Osteoblast (primary cell): ENCODE data around the gene GLB1L3. TPM values are rescaled to one million over a fixed set of nuclear protein-coding genes. Genes with fewer than 3 reads are reported as not detected.

Experiments
- DNase-seq: peaks from one replicate; pipeline ENCODE4 v3.0.0; 2011; ENCODE audit warnings: low spot score, mixed read lengths; ENCODE audit not compliant: insufficient read length; ENCODE audit errors: missing footprints
- H2AFZ ChIP-seq: 2 replicates; pipeline ENCODE4 v1.6.0; 2011; ENCODE audit warnings: mild to moderate bottlenecking, low read length
- H3K27ac ChIP-seq: 2 replicates; pipeline ENCODE4 v1.5.1; 2011; ENCODE audit warnings: mild to moderate bottlenecking, low read depth, low read length, moderate library complexity
- H3K27me3 ChIP-seq: 2 replicates; pipeline ENCODE4 v1.6.0; 2012; ENCODE audit warnings: mild to moderate bottlenecking, control low read depth, inconsistent platforms, low read length, moderate library complexity; ENCODE audit not compliant: insufficient read depth
- H3K36me3 ChIP-seq: 2 replicates; pipeline ENCODE4 v1.5.1; 2011; ENCODE audit warnings: mild to moderate bottlenecking, low read length, control low read depth, moderate library complexity; ENCODE audit not compliant: insufficient read depth
- H3K4me1 ChIP-seq: 2 replicates; pipeline ENCODE4 v1.5.1; 2011; ENCODE audit warnings: mild to moderate bottlenecking, low read length, control low read depth, moderate library complexity; ENCODE audit not compliant: insufficient read depth
- H3K4me2 ChIP-seq: 2 replicates; pipeline ENCODE4 v1.6.0; 2011; ENCODE audit warnings: mild to moderate bottlenecking, low read length; ENCODE audit not compliant: insufficient read depth
- H3K4me3 ChIP-seq: fragments of 200-600 bp; sonication (generic); 3 replicates; pipeline ENCODE4 v1.5.1; 2012; ENCODE audit warnings: mild to moderate bottlenecking, low read length, inconsistent platforms; ENCODE audit not compliant: insufficient read depth
- H3K79me2 ChIP-seq: 2 replicates; pipeline ENCODE4 v1.6.0; 2012; ENCODE audit warnings: mild to moderate bottlenecking, low read length, control low read depth, inconsistent platforms; ENCODE audit not compliant: insufficient read depth
- H3K9me3 ChIP-seq: 2 replicates; pipeline ENCODE4 v1.5.1; 2011; ENCODE audit warnings: low read depth, low read length, control low read depth
- H4K20me1 ChIP-seq: 2 replicates; pipeline ENCODE4 v1.6.0; 2012; ENCODE audit warnings: mild to moderate bottlenecking, low read length, control low read depth; ENCODE audit not compliant: insufficient read depth
- total RNA-seq: library from RNA; depleted of rRNA; stranded (reverse); fragments of >200 nt; gene quantifications from 2 replicates; pipeline ENCODE4 v1.2.3, GENCODE V29; 2012
- TF ChIP-seq, protein P1 (sequence below): IDR thresholded peaks from 2 replicates; pipeline ENCODE4 v1.5.1; 2011; ENCODE audit warnings: mild to moderate bottlenecking, low read depth, low read length, moderate library complexity; ENCODE audit errors: extremely low read depth

GLB1L3 gene
- total RNA-seq, 1 donor, result not detected

- Histone ChIP-seq H3K27ac (no peak overlapping the region), H3K4me3 (no peak overlapping the region), H3K27me3 (no peaks in the 10 kb centered on the region), H3K36me3 (peaks cover 49% of the 10 kb centered on the region), H3K4me1 (no peaks in the 10 kb centered on the region), H3K4me2 (no peak overlapping the region), H3K9me3 (no peaks in the 10 kb centered on the region), H4K20me1 (peaks cover 6% of the 10 kb centered on the region), H2AFZ (no peak overlapping the region), H3K79me2 (no peaks in the 10 kb centered on the region)
- TF ChIP-seq, protein P1, sequence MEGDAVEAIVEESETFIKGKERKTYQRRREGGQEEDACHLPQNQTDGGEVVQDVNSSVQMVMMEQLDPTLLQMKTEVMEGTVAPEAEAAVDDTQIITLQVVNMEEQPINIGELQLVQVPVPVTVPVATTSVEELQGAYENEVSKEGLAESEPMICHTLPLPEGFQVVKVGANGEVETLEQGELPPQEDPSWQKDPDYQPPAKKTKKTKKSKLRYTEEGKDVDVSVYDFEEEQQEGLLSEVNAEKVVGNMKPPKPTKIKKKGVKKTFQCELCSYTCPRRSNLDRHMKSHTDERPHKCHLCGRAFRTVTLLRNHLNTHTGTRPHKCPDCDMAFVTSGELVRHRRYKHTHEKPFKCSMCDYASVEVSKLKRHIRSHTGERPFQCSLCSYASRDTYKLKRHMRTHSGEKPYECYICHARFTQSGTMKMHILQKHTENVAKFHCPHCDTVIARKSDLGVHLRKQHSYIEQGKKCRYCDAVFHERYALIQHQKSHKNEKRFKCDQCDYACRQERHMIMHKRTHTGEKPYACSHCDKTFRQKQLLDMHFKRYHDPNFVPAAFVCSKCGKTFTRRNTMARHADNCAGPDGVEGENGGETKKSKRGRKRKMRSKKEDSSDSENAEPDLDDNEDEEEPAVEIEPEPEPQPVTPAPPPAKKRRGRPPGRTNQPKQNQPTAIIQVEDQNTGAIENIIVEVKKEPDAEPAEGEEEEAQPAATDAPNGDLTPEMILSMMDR, result no peak
- no peak for DNase-seq
Measured at GRCh38 chr11:134240592-134240991, 35.6 kb upstream of the GLB1L3 start.

GRCh38 chr11:134242376-134242775 is 33.8 kb upstream of the GLB1L3 start:
- Histone ChIP-seq H3K9me3 (no peaks in the 10 kb centered on the region), H3K36me3 (peaks cover 65% of the 10 kb centered on the region)

DNA sequence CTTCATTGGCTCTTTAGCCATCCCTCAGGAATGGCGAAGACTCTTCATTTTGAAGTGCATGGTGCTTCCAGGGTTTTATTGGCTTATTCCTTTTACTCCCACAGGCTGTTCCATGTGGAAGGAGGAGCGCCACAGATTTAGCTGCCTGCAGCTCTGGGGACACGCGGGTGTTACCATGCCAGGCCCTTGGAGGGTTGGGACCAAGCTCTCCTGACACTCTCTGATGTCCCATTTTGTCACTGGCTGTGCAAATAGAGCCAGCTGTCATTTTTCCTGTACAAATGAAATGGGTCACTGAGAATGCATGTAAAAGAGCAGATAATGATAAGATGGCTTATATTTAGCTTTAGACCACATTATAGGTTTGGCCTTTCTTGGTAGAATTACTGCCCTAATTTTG is 32.3 kb upstream of the GLB1L3 start:
- no peak for DNase-seq
- H3K4me2 ChIP-seq, result no peak overlapping the region
- H4K20me1 ChIP-seq, result peaks cover 5% of the 10 kb centered on the region
- H3K79me2 ChIP-seq, result no peaks in the 10 kb centered on the region
- H3K36me3 ChIP-seq, result peaks cover 78% of the 10 kb centered on the region
- H3K27ac ChIP-seq, result no peak overlapping the region
- no peak overlapping the region for H2AFZ ChIP-seq
- TF ChIP-seq, protein P1, result no peak
- no peaks in the 10 kb centered on the region for H3K4me1 ChIP-seq
- no peak overlapping the region for H3K4me3 ChIP-seq
- H3K9me3 ChIP-seq, result no peaks in the 10 kb centered on the region
- H3K27me3 ChIP-seq, result no peaks in the 10 kb centered on the region

More at GRCh38 chr11:134242376-134242775, 33.8 kb upstream of the GLB1L3 start:
- no peaks in the 10 kb centered on the region for H3K4me1 ChIP-seq
- no peak overlapping the region for H3K4me2 ChIP-seq
- no peak for DNase-seq
- H3K27ac ChIP-seq, result no peak overlapping the region
- peaks cover 6% of the 10 kb centered on the region for H4K20me1 ChIP-seq
- no peaks in the 10 kb centered on the region for H3K27me3 ChIP-seq
- TF ChIP-seq, protein P1, result no peak
- no peak overlapping the region for H3K4me3 ChIP-seq
- no peak overlapping the region for H2AFZ ChIP-seq
- H3K79me2 ChIP-seq, result no peaks in the 10 kb centered on the region

DNA sequence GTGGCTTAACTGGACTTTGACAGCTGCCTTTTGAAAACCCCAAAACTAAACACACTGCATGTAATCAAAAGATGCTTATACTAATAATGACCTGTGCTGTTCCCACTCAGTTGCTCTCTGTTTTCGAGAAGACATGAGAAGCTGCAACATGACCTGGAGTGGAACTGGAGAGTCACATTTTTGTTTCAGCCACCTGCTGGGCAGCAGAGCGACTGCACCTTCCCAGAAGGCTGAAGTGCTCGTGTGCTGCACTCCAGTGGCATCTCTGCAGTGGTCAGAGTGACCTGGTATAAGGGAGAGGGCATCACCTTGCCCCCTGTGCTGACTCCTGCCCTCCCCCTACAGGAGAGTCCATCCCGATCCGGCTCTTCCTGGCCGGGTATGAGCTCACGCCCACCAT is 31.6 kb upstream of the GLB1L3 start:
- Histone ChIP-seq H3K9me3 (no peaks in the 10 kb centered on the region), H3K27ac (no peak overlapping the region), H3K4me1 (no peaks in the 10 kb centered on the region), H3K4me3 (no peak overlapping the region), H3K27me3 (no peaks in the 10 kb centered on the region), H3K4me2 (no peak overlapping the region), H4K20me1 (peaks cover 3% of the 10 kb centered on the region), H2AFZ (no peak overlapping the region), H3K79me2 (no peaks in the 10 kb centered on the region), H3K36me3 (peaks cover 75% of the 10 kb centered on the region)
- TF ChIP-seq, protein P1, result peak; percentile 49
- peak; percentile 82 for DNase-seq
